ENCODE results near the gene CDC42BPA. TPM values are rescaled to one million over a fixed set of nuclear protein-coding genes. Genes with fewer than 3 reads are reported as not detected.
A peak's percentile ranks its signal among the peaks of the same experiment; 100 is the strongest.

Gene CDC42BPA
- total and polyA plus RNA-seq, 9 of the 15 experiments (the other 6 are each of a cell fraction or from before 2014, with no cell fraction given): 8.0 to 77.5 (median 52.1) TPM

DNA sequence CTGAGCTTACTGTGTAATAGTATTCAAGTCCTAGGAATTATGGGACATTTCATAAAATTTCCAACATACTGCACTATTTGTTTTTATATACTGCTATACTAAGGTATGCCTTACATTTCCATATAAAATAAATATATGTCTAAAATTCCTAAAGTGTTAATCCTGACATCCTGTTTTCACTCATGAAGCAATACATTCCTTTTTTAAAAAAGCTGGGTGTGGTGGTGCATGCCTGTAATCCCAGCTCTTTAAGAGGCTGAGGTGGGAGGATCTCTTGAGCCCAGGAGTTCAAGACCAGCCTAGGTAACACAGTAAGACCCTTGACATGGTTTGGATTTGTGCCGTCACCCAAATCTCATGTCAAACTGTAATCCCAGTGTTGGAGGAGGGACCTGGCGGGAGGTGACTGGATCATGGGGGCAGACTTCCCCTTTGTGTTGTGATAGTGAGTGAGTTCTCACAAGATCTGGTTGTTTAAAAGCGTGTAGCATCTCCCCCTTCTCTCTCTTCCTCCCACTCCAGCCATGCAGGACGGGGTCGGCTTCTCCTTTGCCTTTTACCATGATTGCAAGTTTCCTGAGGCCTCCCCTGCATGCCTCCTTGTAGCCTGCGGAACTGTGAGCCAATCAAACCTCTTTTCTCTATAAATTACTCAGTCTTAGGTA is 5.8 kb downstream of the CDC42BPA start (continued):
- TF ChIP-seq, protein P1, sequence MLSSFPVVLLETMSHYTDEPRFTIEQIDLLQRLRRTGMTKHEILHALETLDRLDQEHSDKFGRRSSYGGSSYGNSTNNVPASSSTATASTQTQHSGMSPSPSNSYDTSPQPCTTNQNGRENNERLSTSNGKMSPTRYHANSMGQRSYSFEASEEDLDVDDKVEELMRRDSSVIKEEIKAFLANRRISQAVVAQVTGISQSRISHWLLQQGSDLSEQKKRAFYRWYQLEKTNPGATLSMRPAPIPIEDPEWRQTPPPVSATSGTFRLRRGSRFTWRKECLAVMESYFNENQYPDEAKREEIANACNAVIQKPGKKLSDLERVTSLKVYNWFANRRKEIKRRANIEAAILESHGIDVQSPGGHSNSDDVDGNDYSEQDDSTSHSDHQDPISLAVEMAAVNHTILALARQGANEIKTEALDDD (IDR thresholded peaks at IDR 0.05): peak; percentile 66; the same call in 1 of the 2 replicates
- TF ChIP-seq CREM (IDR thresholded peaks at IDR 0.05; ENCODE audit: low read depth): peak; percentile 60
- peak; percentile 21; the same call in 1 of the 2 replicates for TF ChIP-seq TEAD4 (IDR thresholded peaks at IDR 0.05; ENCODE audit: low read length)
- TF ChIP-seq TEAD4 (CRISPR knock-in tag; IDR thresholded peaks at IDR 0.05; ENCODE audit: borderline replicate concordance): no peak
- 0 out of 2 replicates have a peak, but pooled peaks have one; percentile 18 for TF ChIP-seq ARID1B (IDR thresholded peaks at IDR 0.05)
- TF ChIP-seq FOXK1 (CRISPR knock-in tag; IDR thresholded peaks at IDR 0.05; ENCODE audit: borderline replicate concordance): no peak
- TF ChIP-seq SMARCE1 (IDR thresholded peaks at IDR 0.05): 0 out of 2 replicates have a peak, but pooled peaks have one; percentile 23
- peak; percentile 87 for TF ChIP-seq SPI1 (IDR thresholded peaks at IDR 0.05; ENCODE audit: borderline replicate concordance, low read depth, low read length)
- 0 out of 2 replicates have a peak, but pooled peaks have one; percentile 4 for TF ChIP-seq JUND (IDR thresholded peaks at IDR 0.05; ENCODE audit: borderline replicate concordance, low read depth, low read length)
- TF ChIP-seq JUND (tag; IDR thresholded peaks at IDR 0.05; ENCODE audit: borderline replicate concordance, low read depth, low read length): no peak
- TF ChIP-seq POLR3A (IDR thresholded peaks at IDR 0.05; ENCODE audit: borderline replicate concordance, extremely low read depth, insufficient read depth, insufficient read length): no peak
- no peak for TF ChIP-seq BRD9 (IDR thresholded peaks at IDR 0.05; ENCODE audit: low read depth, partially characterized antibody)
- no peak for TF ChIP-seq ZNF778 (CRISPR knock-in tag; IDR thresholded peaks at IDR 0.05)
- TF ChIP-seq, protein P2, sequence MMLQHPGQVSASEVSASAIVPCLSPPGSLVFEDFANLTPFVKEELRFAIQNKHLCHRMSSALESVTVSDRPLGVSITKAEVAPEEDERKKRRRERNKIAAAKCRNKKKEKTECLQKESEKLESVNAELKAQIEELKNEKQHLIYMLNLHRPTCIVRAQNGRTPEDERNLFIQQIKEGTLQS (IDR thresholded peaks at IDR 0.05): peak; percentile 8; the same call in 1 of the 2 replicates
- TF ChIP-seq, protein P2 (CRISPR knock-in tag; conservative IDR thresholded peaks at IDR 0.05): no peak
- no peak for TF ChIP-seq ZNF785 (CRISPR knock-in tag; IDR thresholded peaks at IDR 0.05)
- 0 out of 2 replicates have a peak, but pooled peaks have one; percentile 21 for TF ChIP-seq CTBP1 (IDR thresholded peaks at IDR 0.05; ENCODE audit: borderline replicate concordance)
- TF ChIP-seq, protein P3, sequence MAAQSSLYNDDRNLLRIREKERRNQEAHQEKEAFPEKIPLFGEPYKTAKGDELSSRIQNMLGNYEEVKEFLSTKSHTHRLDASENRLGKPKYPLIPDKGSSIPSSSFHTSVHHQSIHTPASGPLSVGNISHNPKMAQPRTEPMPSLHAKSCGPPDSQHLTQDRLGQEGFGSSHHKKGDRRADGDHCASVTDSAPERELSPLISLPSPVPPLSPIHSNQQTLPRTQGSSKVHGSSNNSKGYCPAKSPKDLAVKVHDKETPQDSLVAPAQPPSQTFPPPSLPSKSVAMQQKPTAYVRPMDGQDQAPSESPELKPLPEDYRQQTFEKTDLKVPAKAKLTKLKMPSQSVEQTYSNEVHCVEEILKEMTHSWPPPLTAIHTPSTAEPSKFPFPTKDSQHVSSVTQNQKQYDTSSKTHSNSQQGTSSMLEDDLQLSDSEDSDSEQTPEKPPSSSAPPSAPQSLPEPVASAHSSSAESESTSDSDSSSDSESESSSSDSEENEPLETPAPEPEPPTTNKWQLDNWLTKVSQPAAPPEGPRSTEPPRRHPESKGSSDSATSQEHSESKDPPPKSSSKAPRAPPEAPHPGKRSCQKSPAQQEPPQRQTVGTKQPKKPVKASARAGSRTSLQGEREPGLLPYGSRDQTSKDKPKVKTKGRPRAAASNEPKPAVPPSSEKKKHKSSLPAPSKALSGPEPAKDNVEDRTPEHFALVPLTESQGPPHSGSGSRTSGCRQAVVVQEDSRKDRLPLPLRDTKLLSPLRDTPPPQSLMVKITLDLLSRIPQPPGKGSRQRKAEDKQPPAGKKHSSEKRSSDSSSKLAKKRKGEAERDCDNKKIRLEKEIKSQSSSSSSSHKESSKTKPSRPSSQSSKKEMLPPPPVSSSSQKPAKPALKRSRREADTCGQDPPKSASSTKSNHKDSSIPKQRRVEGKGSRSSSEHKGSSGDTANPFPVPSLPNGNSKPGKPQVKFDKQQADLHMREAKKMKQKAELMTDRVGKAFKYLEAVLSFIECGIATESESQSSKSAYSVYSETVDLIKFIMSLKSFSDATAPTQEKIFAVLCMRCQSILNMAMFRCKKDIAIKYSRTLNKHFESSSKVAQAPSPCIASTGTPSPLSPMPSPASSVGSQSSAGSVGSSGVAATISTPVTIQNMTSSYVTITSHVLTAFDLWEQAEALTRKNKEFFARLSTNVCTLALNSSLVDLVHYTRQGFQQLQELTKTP (IDR thresholded peaks at IDR 0.05; ENCODE audit: low read depth in 1 of 2, partially characterized antibody in 2 of 2): peak in 1 of 2 experiments; percentile 48
- no peak for TF ChIP-seq MCM5 (IDR thresholded peaks at IDR 0.05; ENCODE audit: low read depth)
- TF ChIP-seq POLR3G (IDR thresholded peaks at IDR 0.05; ENCODE audit: extremely low read depth, insufficient read length, insufficient replicate concordance): no peak
- TF ChIP-seq HNRNPK (IDR thresholded peaks at IDR 0.05; ENCODE audit: low read depth, low read length, poor library complexity, severe bottlenecking): no peak
- no peak for TF ChIP-seq BCOR (IDR thresholded peaks at IDR 0.05)
- no peak for TF ChIP-seq KDM5B (IDR thresholded peaks at IDR 0.05; ENCODE audit: insufficient replicate concordance, low read depth, low read length)
- peak in 1 of 2 experiments; percentile 60; a peak in 1 of 4 replicates for TF ChIP-seq KDM1A (IDR thresholded peaks at IDR 0.05)
